Activated T-cell treated with anti-CD3 and anti-CD28 coated beads, Interleukin-2, amount 50 U/mL, for 48 hours (primary cell): ENCODE results near the gene CTDSP2.
A peak's percentile ranks its signal among the peaks of the same experiment; 100 is the strongest.
"Not testable (repeated sequence)": the region's sequence is repeated elsewhere in the genome, so short reads cannot be mapped to it uniquely, and the experiment has no call there.

ENCODE experiments used
- DNase-seq, 2 experiments: peaks; one replicate each; pipeline ENCODE4 v3.0.0-alpha.2; 2020

CTDSP2 gene

GRCh38 chr12:57846577-57847319, at the start of gene CTDSP2:
TSS of gene CTDSP2 (minus strand) at chr12:57846729. CDS start at chr12:57846435, 294 bp downstream.
- peak; percentile 93 to 94 for DNase-seq

- peak in 1 of 2 experiments; percentile 31 for DNase-seq
Measured at GRCh38 chr12:57896115-57896433, 49.5 kb upstream of the CTDSP2 start.

DNA sequence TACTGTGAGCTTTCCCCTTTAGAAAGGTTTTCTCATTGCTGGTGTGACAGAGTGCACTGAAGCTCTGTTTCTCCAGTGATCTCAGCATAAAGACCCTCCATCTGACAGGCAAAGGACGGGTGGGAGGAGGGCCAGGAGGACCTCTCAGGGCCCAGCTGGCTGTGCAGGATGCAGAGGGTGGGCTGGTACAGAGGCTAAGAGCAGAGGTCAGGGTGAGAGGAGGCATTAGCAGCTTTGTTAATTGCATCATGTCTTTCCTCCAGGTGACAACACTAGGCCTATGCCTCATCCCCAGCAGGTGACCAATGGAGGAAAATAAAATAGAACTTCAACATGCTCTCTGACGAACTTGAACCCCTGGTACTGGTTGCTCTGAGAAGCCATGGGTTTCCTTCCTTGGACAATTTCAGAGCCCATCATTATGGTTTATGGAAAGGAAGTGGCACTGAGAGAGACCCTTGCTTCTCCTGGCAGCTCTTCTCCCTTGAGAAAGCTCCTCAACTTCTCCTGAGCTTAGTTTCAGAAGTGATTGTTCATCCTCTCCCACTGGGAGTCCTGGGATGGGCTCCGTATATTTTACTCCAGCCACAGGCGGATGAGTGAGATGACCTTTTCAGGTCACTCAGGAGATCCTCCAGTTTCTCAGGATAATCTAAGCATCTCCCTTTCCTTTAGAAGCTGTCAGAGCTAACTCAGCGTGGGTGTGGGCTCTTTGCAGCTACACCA, 49.0 kb upstream of the CTDSP2 start:
- DNase-seq, result no peak

GRCh38 chr12:57894399-57895292, 48.1 kb upstream of the CTDSP2 start:
- no peak for DNase-seq

- no peak for DNase-seq
Measured at GRCh38 chr12:57893431-57894353, 47.2 kb upstream of the CTDSP2 start.

GRCh38 chr12:57892232-57892972, 45.9 kb upstream of the CTDSP2 start:
- no peak for DNase-seq

DNA sequence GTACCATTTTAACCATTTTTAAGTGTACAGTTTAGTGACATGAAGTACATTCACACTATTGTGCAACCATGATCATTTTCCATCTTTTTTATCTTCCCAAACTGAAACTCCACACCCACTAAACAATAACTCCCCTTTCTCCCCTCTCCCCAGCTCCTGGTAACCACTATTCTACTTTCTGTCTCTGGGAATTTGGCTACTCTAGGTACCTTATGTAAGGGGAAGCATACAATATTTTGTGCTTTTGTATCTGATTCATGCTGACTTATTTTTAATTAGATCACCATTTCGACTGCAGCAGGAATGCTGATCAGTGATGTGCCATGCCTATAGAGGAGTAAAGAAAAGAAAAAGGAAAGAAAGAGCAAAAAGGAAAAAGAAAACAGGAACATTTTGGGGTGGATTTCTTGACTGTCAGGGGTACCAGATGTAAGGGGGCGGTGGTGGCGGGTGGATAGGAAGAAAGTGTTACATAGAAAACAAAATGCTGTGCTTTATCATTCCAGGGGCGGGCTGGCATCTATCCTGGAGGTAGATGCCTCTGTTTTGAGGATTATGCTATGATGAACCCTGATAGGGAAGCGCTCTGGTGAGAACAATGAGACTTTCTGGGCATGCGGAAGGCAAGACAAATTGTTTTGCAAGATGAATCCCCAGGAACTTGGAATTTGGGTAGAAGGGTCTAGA, 45.2 kb upstream of the CTDSP2 start:
- no peak for DNase-seq

- DNase-seq, result no peak
Measured at GRCh38 chr12:57890191-57891115, 43.9 kb upstream of the CTDSP2 start.

DNA sequence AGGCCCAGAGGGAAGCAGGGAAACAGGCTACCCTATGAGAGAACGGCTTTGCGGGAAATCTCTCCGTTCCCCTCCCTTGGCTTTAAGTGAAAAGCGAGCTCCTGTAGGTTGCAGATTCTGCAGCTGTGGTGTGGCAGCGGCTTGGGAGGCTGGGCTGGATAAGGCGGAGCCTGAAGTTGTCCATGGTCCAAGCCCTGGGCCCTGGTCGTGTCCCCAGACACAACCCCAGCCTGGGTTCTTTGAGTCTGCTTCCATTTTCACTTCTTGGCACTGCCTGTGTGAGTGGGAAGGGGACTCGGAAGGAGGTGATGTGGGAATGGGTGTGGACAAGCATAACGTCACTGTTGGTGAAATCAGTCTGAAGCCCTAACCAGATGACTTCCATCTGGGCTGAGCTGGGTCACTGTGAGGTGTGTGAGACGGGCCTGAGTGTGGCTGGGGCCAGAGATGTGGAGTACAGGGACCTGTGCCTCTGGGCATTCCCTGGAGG, 43.0 kb upstream of the CTDSP2 start:
- no peak for DNase-seq

DNA sequence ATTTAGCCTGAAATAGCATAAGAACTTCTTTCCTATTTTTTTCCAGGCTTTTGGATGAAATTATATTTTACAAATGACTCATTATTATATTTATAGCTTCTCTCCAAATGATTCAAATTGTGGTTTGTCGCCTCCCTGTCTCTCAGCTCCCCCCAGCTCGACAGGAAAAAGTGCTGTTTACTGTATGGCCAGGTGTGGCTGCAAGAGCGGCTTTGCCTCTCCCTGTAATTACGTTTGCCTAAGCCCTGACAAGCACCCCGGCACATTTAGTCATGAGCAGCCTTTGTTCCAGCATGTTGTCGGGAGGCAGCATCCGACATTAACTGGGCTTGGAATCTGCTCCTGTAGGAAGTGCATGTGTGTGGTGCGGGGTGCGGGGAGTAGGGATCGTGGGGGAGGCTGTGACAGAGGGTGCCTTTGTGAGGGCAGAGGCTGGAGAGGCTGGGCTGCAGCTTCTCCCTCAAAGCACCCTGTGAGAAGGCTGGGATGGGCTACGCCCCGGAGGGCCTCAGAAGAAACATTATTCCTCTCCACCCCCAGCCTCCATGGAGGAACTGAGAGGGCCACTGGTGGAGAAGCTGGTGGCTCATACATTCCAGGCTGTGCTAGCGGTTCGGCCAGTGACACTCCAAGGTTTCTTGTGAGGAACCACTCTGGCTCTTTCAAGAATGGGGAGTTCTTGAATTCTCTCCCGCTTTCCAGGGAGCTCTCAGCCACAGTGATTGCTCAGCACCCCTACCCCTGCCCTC, 42.1 kb upstream of the CTDSP2 start:
- no peak for DNase-seq

DNA sequence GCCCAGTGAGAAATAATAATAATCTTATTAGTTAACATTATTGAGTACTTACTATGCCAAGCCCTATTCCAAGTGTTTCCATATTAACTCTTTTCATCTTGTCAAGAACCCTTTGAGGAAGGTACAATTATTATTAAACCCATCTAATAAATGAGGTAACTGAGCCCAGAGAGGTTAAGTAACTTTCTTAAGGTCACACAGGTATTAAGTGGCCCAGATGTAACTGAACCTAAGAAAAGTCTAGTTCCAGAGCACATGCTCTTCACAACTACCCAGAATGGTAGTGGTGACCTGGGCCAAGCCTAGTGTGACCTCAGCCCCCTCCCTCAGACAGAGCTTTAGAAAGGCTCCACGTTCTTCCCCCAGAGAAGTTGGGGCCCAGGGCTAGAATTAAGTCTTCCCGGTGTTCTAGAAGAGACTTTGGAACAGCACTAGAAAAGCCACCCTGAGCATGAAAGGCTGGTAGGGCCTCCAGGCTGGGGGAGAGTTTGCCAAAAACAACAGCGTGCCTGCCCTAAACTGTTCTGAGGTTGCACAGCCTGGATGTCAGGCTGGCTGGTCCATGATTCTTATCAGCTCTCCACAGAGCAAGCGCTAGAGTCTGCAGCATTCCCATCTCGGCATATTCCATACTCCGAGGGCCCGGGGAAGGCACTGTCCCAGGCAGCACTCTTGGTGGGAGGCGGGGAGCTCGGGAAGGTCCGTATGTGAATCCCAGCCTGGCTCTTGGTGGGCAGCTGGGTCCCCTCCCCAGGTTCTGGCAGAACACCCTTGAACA, 41.3 kb upstream of the CTDSP2 start:
- no peak for DNase-seq

- not testable (repeated sequence) for DNase-seq
Measured at GRCh38 chr12:57886964-57887363, 40.4 kb upstream of the CTDSP2 start.

DNA sequence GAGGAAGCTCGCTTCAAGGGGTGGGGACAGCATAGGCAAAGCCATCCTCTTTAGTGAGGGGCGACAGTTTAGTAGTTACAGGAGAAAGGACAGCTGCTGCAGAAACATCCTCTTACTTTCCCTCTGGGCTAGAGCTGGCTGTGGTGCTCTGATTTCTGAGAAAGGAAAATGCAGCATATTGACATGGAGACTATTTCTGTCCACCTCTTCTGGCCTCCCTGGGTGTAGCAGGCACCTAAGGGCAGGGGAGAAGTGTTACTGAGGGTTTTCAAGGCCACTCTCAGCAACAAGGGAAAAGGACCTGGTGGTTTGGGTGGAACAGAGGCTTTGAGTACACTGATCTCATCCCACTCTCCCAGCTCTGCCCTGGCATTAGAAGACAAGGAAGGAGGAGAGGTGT, 40.0 kb upstream of the CTDSP2 start:
- DNase-seq, result no peak

DNA sequence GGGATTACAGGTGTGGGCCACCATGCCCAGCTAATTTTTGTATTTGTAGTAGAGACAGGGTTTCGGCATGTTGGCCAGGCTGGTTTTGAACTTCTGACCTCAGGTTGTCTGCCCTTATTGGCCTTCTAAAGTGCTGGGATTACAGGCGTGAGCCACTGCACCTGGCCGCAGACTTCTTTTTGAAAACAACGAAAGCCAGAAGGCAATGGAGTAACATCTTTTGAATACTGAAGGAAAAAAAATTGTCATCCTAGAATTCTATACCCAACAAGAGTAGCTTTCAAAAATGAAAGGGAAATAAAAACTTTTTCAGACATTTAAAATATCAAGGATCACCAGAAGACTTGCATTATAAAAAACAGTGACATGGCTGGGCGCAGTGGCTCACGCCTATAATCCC, 38.7 kb upstream of the CTDSP2 start:
- DNase-seq, result no peak

- DNase-seq, result no peak
Measured at GRCh38 chr12:57883700-57884099, 37.2 kb upstream of the CTDSP2 start.

- no peak for DNase-seq
Measured at GRCh38 chr12:57883057-57883456, 36.5 kb upstream of the CTDSP2 start.

DNA sequence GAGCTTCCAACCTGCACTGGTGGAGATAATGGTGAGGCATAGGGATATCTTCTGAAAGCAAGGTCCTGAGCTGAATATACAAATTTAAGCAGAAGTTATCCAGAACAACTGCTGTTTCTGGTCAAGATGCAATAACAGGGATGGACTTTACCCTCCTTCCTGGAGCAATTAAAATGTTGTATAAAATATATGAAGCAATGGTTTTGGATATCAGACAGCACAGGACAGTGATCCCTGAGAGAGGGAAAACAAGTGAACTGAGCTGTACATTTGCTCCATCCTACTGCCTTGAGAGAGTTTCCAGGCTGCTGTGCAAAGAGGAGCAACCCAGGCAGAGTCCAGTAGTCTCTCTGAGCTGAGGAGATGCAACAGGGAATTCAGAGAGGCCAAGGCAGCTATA, 36.0 kb upstream of the CTDSP2 start:
- DNase-seq, result no peak

- DNase-seq, result no peak
Measured at GRCh38 chr12:57881475-57881874, 34.9 kb upstream of the CTDSP2 start.
